Stimulated activated naive CD8-positive, alpha-beta T cell treated with anti-CD3 and anti-CD28 coated beads, Interleukin-15, Interleukin-2, amounts not matched to agents 100 ng/mL and 50 ng/mL, for 24 hours (primary cell): ENCODE measurements around the gene ATF7.
"Not testable (repeated sequence)": the region's sequence is repeated elsewhere in the genome, so short reads cannot be mapped to it uniquely, and the experiment has no call there.

Experiments
- H3K27ac Mint-ChIP-seq: one replicate; pipeline ENCODE4 v1.8.0; 2021; ENCODE audit warnings: mild to moderate bottlenecking, mixed read lengths
- H3K27me3 Mint-ChIP-seq: one replicate; pipeline ENCODE4 v1.8.0; 2021; ENCODE audit warnings: mixed read lengths
- H3K36me3 Mint-ChIP-seq: one replicate; pipeline ENCODE4 v1.8.0; 2021; ENCODE audit warnings: low read depth, mixed read lengths
- H3K4me1 Mint-ChIP-seq: one replicate; pipeline ENCODE4 v1.8.0; 2021; ENCODE audit warnings: low read depth, mixed read lengths
- H3K4me3 Mint-ChIP-seq: one replicate; pipeline ENCODE4 v1.8.0; 2021; ENCODE audit warnings: mild to moderate bottlenecking, mixed read lengths
- H3K9me3 Mint-ChIP-seq: one replicate; pipeline ENCODE4 v1.8.0; 2021; ENCODE audit warnings: mixed read lengths

The ATF7 gene

GRCh38 chr12:53617700-53618099 lies 8.5 kb downstream of the ATF7 start:
- Mint-ChIP-seq H3K27ac (peak overlapping the region; percentile 54), H3K4me1 (peaks cover 32% of the 10 kb centered on the region), H3K9me3 (no peaks in the 10 kb centered on the region), H3K27me3 (no peaks in the 10 kb centered on the region), H3K4me3 (peak overlapping the region; percentile 76), H3K36me3 (peaks cover 28% of the 10 kb centered on the region)

GRCh38 chr12:53616950-53617349 lies 9.2 kb downstream of the ATF7 start:
- H3K27me3 Mint-ChIP-seq = no peaks in the 10 kb centered on the region
- no peak overlapping the region for H3K4me3 Mint-ChIP-seq
- peaks cover 28% of the 10 kb centered on the region for H3K36me3 Mint-ChIP-seq
- no peak overlapping the region for H3K27ac Mint-ChIP-seq
- peaks cover 34% of the 10 kb centered on the region for H3K4me1 Mint-ChIP-seq
- no peaks in the 10 kb centered on the region for H3K9me3 Mint-ChIP-seq

GRCh38 chr12:53613821-53614220 lies 12.4 kb downstream of the ATF7 start:
- Mint-ChIP-seq H3K4me3 (no peak overlapping the region), H3K36me3 (peaks cover 22% of the 10 kb centered on the region), H3K27ac (no peak overlapping the region), H3K27me3 (no peaks in the 10 kb centered on the region), H3K4me1 (peaks cover 21% of the 10 kb centered on the region), H3K9me3 (no peaks in the 10 kb centered on the region)

GRCh38 chr12:53612978-53613377 lies 13.2 kb downstream of the ATF7 start:
- Mint-ChIP-seq H3K36me3 (peaks cover 18% of the 10 kb centered on the region), H3K9me3 (no peaks in the 10 kb centered on the region), H3K27me3 (no peaks in the 10 kb centered on the region), H3K27ac (no peak overlapping the region), H3K4me3 (no peak overlapping the region), H3K4me1 (peaks cover 13% of the 10 kb centered on the region)

GRCh38 chr12:53611304-53611703 lies 14.9 kb downstream of the ATF7 start:
- Mint-ChIP-seq H3K27ac (no peak overlapping the region), H3K36me3 (peaks cover 13% of the 10 kb centered on the region)

GRCh38 chr12:53606688-53607087 lies 19.5 kb downstream of the ATF7 start:
- H3K9me3 Mint-ChIP-seq, H3K27me3 Mint-ChIP-seq, H3K4me3 Mint-ChIP-seq, H3K27ac Mint-ChIP-seq: not testable (repeated sequence)
- Mint-ChIP-seq H3K4me1 (peaks cover 24% of the 10 kb centered on the region), H3K36me3 (peaks cover 15% of the 10 kb centered on the region)

More at GRCh38 chr12:53611304-53611703, 14.9 kb downstream of the ATF7 start:
- Mint-ChIP-seq H3K27me3 (no peaks in the 10 kb centered on the region), H3K9me3 (no peaks in the 10 kb centered on the region), H3K4me1 (peaks cover 8% of the 10 kb centered on the region), H3K4me3 (no peak overlapping the region)

- peaks cover 29% of the 10 kb centered on the region for H3K36me3 Mint-ChIP-seq
Measured at GRCh38 chr12:53604581-53604980, 21.6 kb downstream of the ATF7 start.

GRCh38 chr12:53603804-53604203 lies 22.4 kb downstream of the ATF7 start:
- Mint-ChIP-seq H3K27ac (no peak overlapping the region), H3K4me3 (no peak overlapping the region), H3K27me3 (no peaks in the 10 kb centered on the region), H3K4me1 (peaks cover 27% of the 10 kb centered on the region), H3K36me3 (peaks cover 28% of the 10 kb centered on the region), H3K9me3 (no peaks in the 10 kb centered on the region)

More at GRCh38 chr12:53604581-53604980, 21.6 kb downstream of the ATF7 start:
- Mint-ChIP-seq H3K9me3 (no peaks in the 10 kb centered on the region), H3K27me3 (no peaks in the 10 kb centered on the region), H3K4me1 (peaks cover 27% of the 10 kb centered on the region), H3K27ac (no peak overlapping the region), H3K4me3 (no peak overlapping the region)

GRCh38 chr12:53603196-53603595 lies 23.0 kb downstream of the ATF7 start:
- H3K27ac Mint-ChIP-seq = no peak overlapping the region

GRCh38 chr12:53602176-53602864 lies 23.9 kb downstream of the ATF7 start:
- no peaks in the 10 kb centered on the region for H3K9me3 Mint-ChIP-seq
- no peak overlapping the region for H3K27ac Mint-ChIP-seq
- H3K27me3 Mint-ChIP-seq = no peaks in the 10 kb centered on the region
- H3K36me3 Mint-ChIP-seq = peaks cover 35% of the 10 kb centered on the region
- no peak overlapping the region for H3K4me3 Mint-ChIP-seq
- H3K4me1 Mint-ChIP-seq = peaks cover 27% of the 10 kb centered on the region

More at GRCh38 chr12:53603196-53603595, 23.0 kb downstream of the ATF7 start:
- Mint-ChIP-seq H3K27me3 (no peaks in the 10 kb centered on the region), H3K9me3 (no peaks in the 10 kb centered on the region), H3K36me3 (peaks cover 30% of the 10 kb centered on the region), H3K4me3 (no peak overlapping the region), H3K4me1 (peaks cover 27% of the 10 kb centered on the region)

GRCh38 chr12:53601296-53601847 lies 24.8 kb downstream of the ATF7 start:
- no peaks in the 10 kb centered on the region for H3K9me3 Mint-ChIP-seq
- H3K27ac Mint-ChIP-seq = no peak overlapping the region
- no peak overlapping the region for H3K4me3 Mint-ChIP-seq
- peaks cover 27% of the 10 kb centered on the region for H3K4me1 Mint-ChIP-seq
- peaks cover 35% of the 10 kb centered on the region for H3K36me3 Mint-ChIP-seq
- H3K27me3 Mint-ChIP-seq = no peaks in the 10 kb centered on the region

GRCh38 chr12:53600490-53601295 lies 25.5 kb downstream of the ATF7 start:
- Mint-ChIP-seq H3K9me3 (no peaks in the 10 kb centered on the region), H3K27me3 (no peaks in the 10 kb centered on the region), H3K27ac (no peak overlapping the region), H3K4me3 (no peak overlapping the region), H3K36me3 (peaks cover 35% of the 10 kb centered on the region), H3K4me1 (peaks cover 27% of the 10 kb centered on the region)

GRCh38 chr12:53599579-53599978 lies 26.6 kb downstream of the ATF7 start:
- Mint-ChIP-seq H3K36me3 (peaks cover 35% of the 10 kb centered on the region), H3K27ac (no peak overlapping the region), H3K4me1 (peaks cover 27% of the 10 kb centered on the region)

GRCh38 chr12:53598971-53599370 lies 27.2 kb downstream of the ATF7 start:
- not testable (repeated sequence) for H3K27ac Mint-ChIP-seq, H3K27me3 Mint-ChIP-seq, H3K4me3 Mint-ChIP-seq, H3K9me3 Mint-ChIP-seq
- H3K4me1 Mint-ChIP-seq = peaks cover 26% of the 10 kb centered on the region
- peaks cover 33% of the 10 kb centered on the region for H3K36me3 Mint-ChIP-seq

More at GRCh38 chr12:53599579-53599978, 26.6 kb downstream of the ATF7 start:
- Mint-ChIP-seq H3K9me3 (no peaks in the 10 kb centered on the region), H3K27me3 (no peaks in the 10 kb centered on the region), H3K4me3 (no peak overlapping the region)

- Mint-ChIP-seq H3K27ac (no peak overlapping the region), H3K4me3 (no peak overlapping the region), H3K27me3 (no peaks in the 10 kb centered on the region), H3K9me3 (no peaks in the 10 kb centered on the region), H3K4me1 (peaks cover 12% of the 10 kb centered on the region), H3K36me3 (peaks cover 28% of the 10 kb centered on the region)
Measured at GRCh38 chr12:53596920-53597363, 29.2 kb downstream of the ATF7 start.
